SIG-M5 (cell line): ENCODE measurements around the gene ROGDI.

Source experiments
- DNase-seq: peaks from one replicate; lab custom pipeline; 2025; lab: John Stamatoyannopoulos, UW

Gene ROGDI

GRCh38 chr16:4766875-4767628 is 35.4 kb downstream of the ROGDI start, which contains the start of gene ZNF500:
ZNF500 (minus strand) TSS chr16:4767162; CDS start chr16:4765978, 1,184 bp downstream.
- peak; percentile 63 for DNase-seq

- no peak for DNase-seq
Measured at GRCh38 chr16:4765511-4766474, 36.6 kb downstream of the ROGDI start.

DNA sequence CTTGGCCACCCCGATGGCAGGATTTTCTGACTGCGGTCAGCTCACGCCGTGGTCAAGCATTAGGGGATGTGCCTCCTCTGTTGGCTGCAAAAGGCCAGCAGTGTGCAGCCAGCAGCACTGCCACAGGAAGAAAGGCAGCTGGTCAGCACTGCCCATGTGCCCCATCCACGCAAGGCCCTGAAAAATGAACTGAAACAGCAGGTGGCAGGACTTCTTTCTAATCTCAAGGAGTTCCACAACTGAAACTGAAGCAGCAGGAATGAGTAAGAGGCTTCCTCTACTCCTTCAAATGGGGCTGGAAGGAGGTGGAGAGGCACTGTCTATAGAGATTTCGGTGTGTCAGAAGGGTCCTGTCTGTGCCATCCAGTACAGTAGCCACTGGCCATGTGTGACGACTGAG is 38.6 kb downstream of the ROGDI start:
- no peak for DNase-seq

DNA sequence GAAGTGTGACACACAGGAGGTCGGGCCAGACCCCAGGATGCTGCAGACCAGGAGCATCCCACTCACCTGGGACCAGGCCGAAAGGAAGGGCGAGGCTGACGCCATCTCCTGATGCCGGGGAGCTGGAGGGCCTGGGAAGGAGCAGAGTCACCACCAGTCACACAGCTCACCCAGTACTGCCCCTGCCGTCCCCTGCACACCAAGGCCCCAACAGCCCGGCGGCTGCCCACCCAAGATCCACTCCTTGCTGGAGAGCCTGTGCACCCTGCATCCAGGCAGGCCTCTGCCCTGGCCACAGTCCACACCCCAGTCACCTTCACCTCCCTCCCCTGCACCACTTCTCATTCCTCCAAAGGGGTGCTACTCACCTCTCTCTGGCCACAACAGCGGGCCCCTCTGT is 40.2 kb downstream of the ROGDI start:
- no peak for DNase-seq

DNA sequence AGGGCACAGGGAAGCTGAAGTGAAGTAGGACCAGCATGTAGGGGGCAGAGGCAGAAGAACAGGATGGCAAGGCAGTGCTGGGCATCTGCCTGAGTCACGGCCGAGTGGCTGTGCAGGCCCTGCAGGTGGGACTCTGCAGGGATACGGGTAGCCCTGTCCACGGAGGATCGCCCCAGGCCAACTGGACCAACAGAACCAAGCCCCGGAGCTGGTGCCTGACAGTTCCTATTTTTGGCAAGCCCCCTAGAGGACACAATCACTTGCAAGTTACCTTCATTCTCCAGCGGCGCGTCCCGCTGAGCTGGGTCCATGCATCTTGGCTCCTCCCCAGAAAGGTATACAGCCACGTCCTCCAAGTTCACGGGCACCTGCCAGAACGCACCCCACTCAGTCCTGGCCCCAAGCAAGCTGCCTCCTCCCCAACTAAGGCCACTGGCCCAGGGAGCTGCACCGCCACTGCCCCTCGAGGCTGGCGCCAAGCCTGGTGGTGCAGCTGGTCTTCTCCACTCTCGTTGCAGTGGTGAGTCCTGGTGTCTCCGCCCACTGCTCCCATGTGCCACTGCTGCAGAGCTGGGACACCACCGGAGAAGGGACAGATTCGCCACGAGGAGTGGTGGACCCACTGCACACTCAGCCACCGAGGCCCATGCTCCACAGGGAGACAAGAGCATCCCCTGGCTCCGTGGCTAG is 42.1 kb downstream of the ROGDI start:
- no peak for DNase-seq

DNA sequence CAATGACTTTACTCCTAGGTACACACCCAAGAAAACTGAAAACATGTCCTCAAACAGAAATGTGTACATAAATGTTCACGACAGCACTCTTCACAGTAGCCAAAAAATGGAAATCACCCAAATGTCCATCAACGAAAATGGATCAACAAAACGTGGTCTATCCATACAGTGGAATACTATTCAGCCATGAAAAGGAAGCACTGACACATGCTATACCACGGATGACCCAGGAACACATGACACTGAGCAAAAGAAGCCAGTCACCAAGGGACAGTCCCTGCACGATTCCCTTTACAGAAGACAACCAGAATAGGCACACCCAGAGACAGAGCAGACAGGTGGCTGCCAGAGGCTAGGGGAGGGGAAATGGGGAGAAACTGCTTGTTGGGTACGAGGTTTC is 46.7 kb downstream of the ROGDI start:
- DNase-seq: no peak

DNA sequence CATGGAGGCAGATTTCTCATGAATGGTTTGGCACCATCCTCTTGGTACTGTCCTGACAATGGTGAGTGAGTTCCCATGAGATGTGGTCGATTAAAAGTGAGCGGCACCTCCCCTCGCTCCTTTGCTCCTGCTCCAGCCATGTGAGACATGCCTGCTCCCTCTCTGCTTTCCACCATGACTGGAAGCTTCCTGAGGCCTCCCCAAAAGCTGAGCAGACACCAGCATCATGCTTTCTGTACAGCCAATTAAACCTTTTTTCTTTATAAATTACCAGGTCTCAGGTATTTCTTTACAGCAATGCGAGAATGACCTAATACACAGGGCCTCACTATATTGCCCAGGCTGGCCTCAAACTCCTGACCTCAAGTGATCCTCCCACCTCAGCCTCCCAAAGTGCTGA is 47.6 kb downstream of the ROGDI start:
- DNase-seq: no peak

GRCh38 chr16:4753227-4753626 is 49.2 kb downstream of the ROGDI start:
- no peak for DNase-seq

DNA sequence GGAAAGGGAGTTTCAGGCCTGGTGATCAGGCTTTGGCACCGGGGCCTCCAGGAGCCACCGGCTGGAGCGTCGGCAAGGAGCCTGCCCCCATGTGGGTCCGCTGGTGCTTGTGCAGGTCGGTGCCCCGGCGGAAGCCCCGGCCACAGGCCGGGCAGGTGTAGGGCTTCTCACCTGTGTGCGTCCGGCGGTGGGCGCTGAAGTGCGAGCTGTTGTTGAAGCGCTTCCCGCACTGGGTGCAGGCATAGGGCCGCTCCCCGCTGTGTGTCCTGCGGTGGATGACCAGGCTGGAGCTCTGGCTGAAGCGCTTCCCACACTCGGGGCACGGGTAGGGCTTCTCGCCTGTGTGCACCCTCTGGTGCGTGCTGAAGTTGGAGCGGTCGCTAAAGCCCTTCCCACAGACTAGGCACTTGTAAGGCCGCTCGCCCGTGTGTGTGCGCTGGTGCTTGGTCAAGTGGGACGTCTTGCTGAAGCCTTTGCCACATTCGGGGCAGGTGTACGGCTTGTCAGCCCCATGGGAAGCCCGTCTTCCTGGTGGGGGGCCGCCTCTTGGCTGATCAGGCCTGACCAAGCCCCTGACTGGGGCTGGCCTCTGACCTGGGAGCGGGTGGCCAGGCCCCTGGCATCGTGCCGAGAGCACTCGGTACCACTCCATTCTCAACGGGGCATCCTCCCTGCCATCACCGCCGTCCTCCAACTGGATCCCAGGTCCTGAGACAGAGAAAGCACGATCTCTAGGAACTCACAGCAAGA is 49.9 kb downstream of the ROGDI start:
- DNase-seq: no peak

DNA sequence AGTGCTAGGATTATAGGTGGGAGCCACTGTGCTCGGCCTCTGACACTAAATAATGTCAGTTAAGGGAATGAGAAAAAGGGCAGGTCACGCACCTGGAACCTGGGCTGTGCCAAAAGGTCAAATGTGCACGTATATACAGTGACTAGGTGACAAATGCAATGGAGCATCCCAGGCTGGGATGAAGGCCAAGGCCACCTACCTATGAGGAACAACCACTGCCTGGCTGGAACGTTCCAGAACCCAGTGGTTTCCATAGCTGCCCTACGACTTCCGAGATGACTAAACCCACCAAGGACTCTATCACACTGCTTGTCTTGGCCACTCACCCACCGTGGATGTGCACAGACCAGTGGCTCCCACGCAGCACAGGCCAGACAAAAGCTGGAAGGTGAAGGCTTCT is 51.5 kb downstream of the ROGDI start:
- no peak for DNase-seq

DNA sequence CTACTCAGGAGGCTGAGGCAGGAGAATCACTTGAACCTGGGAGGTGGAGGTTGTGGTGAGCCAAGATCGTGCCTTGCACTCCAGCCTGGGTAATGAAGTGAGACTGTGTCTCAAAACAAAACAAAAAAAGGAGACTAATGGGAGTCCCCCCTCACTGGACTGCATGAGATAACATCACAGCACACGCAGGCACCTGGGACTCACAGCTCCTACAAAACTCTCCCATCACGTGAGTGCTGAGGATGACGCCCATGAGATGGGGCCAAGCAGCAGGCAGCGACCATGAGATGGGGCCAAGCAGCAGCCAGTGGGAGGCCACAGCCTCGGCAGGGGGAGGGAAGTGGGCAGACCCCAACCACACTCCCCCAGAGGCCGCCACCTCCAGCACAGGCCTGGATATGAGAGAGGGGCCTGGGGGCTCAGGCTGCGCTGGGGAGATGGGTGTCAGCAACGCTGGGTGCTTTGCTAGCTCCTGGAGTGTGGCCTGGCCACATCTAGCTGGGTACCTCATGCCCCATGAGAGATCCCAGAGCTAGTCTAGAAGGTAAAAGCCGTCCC is 52.7 kb downstream of the ROGDI start:
- DNase-seq: no peak

DNA sequence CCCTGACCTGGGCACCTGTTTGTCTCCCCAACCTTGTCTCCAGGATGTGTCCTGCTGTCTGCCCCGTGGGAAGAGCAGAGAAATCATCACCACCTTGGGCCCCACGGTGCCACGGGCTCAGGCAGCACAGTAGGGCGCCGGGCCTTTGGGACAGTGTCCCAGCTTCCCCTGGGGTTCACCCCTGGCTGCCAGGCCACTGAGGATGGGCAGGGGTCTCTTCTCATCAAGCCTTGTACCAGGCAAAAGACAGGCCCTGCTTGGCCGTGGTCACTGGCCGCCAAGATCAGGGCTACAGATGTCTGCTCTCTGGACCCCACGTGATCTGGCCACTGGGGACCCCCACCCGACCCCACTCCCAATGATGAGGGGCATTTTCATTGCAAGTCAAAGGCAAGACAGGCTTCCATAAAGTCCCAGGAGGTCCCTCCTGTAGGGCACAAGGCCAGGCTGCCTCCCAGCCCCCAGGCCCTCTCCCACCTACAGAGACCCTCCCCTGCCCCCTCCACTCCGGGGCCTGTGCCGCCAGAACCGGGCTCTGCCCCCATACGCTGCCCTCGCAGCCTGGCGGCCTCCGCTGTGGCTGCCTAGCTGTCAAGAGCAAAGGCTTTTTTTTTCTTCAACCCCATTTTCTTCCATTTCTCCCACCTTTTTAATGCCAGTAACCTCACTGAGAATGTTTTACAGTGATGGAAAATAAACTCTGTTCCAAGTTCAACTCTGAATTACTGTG is 53.6 kb downstream of the ROGDI start:
- no peak for DNase-seq

DNA sequence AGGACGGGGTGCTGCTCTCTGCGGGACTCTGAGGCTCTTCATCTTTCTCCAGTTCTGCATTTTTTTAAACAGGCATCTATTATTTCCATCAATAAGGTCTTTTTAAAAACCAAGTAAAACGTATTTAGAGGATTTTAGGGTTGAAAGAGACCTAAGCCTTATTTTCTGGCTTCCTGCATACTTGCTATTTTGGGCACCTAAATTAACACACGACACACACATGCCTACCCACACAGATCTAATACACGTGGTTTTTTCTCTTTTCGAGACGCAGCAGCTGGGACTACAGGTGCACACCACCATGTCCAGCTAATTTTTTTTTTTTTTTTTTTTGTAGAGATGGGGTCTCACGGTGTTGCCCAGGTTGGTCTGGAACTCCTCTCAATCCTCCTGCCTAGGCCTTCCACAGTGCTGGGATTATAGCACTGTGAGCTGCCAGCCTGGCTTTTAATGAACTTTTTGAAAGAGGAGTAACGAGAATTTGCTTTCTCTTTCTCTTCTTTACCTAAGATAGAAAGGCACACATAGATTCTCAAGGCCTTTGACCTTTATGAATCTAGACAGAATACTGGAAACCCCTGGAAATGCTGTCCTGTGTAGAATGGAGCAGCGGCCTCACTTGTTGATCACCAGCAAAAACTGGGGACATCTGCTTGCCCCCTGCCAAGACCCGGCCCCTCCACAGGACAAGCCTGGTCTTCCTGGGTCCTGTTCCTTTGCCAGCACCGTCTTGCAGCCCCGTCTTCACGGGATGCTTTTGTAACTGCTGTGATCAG is 54.3 kb downstream of the ROGDI start:
- DNase-seq: no peak

GRCh38 chr16:4746991-4747574 is 55.4 kb downstream of the ROGDI start:
- DNase-seq: no peak
